HepG2 (cell line): ENCODE measurements around the gene ZNF425. TPM values are rescaled to one million over a fixed set of nuclear protein-coding genes. Genes with fewer than 3 reads are reported as not detected.
A peak's percentile ranks its signal among the peaks of the same experiment; 100 is the strongest.

Experiments used
- EEA1 ChIP-seq: sonication (generic); formaldehyde crosslinking; IDR thresholded peaks from 2 replicates; pipeline ENCODE4 v1.5.1; 2020; ENCODE audit warnings: mild to moderate bottlenecking, missing genetic modification reagents, borderline replicate concordance
- KDM2A ChIP-seq: sonication (generic); formaldehyde crosslinking; IDR thresholded peaks from 2 replicates; pipeline ENCODE4 v1.4.0; 2020; ENCODE audit warnings: low read depth, missing genetic modification reagents, borderline replicate concordance
- MED1 ChIP-seq: sonication (generic); formaldehyde crosslinking; IDR thresholded peaks from 2 replicates; pipeline ENCODE4 v1.4.0; 2020; ENCODE audit warnings: missing genetic modification reagents
- NFKB2 ChIP-seq: sonication (generic); formaldehyde crosslinking; IDR thresholded peaks from 2 replicates; pipeline ENCODE4 v1.4.0; 2020; ENCODE audit warnings: missing genetic modification reagents, borderline replicate concordance
- NONO ChIP-seq, 2 experiments: fragments of 450-650 bp in 1 of 2; sonication (generic) in 1 of 2; formaldehyde crosslinking in 1 of 2; IDR thresholded peaks in 1 of 2; conservative IDR thresholded peaks in 1 of 2; 2 replicates each; pipeline versions ENCODE4 v1.6.1 to v1.8.0; 2017 to 2022; ENCODE audit warnings: mild to moderate bottlenecking in 1 of 2, missing genetic modification reagents in 1 of 2, moderate library complexity in 1 of 2
- PAF1 ChIP-seq: IDR thresholded peaks from 2 replicates; pipeline ENCODE4 v1.6.1; 2016; ENCODE audit warnings: missing genetic modification reagents, missing compliant biosample characterization
- PHF21A ChIP-seq: sonication (generic); formaldehyde crosslinking; IDR thresholded peaks from 2 replicates; pipeline ENCODE4 v1.5.0; 2020; ENCODE audit warnings: mild to moderate bottlenecking, missing genetic modification reagents
- RFXANK ChIP-seq: IDR thresholded peaks from 2 replicates; pipeline ENCODE4 v1.6.1; 2016
- SIX4 ChIP-seq: sonication (generic); formaldehyde crosslinking; IDR thresholded peaks from 2 replicates; pipeline ENCODE4 v1.4.0; 2020; ENCODE audit warnings: missing genetic modification reagents
- SMAD1 ChIP-seq: sonication (generic); formaldehyde crosslinking; IDR thresholded peaks from 2 replicates; pipeline ENCODE4 v1.4.0; 2020; ENCODE audit warnings: missing genetic modification reagents, low read depth, mild to moderate bottlenecking, borderline replicate concordance
- SMYD3 ChIP-seq: sonication (generic); formaldehyde crosslinking; IDR thresholded peaks from 2 replicates; pipeline ENCODE4 v1.8.1; 2023; ENCODE audit warnings: mild to moderate bottlenecking, missing genetic modification reagents
- ZNF430 ChIP-seq: sonication (generic); formaldehyde crosslinking; IDR thresholded peaks from 2 replicates; pipeline ENCODE4 v1.9.0; 2021; ENCODE audit warnings: mild to moderate bottlenecking, missing genetic modification reagents
- ZNF484 ChIP-seq: sonication (generic); formaldehyde crosslinking; IDR thresholded peaks from 2 replicates; pipeline ENCODE4 v1.5.1; 2020; ENCODE audit warnings: mild to moderate bottlenecking, low read depth, missing genetic modification reagents, borderline replicate concordance
- ZSCAN20 ChIP-seq: sonication (generic); formaldehyde crosslinking; IDR thresholded peaks from 2 replicates; pipeline ENCODE4 v1.4.0; 2020; ENCODE audit warnings: missing genetic modification reagents, mild to moderate bottlenecking, borderline replicate concordance
- polyA plus RNA-seq, 8 experiments: library from polyadenylated mRNA; depleted of rRNA in 3 of 8; stranded (reverse) in 7 of 8; unstranded in 1 of 8; fragments of >200 nt; fragmentation: Illumina TruSeq in 4 of 8; extraction: Trizol in 4 of 8; gene quantifications; 2 replicates each; pipeline versions ENCODE4 v1.2.1 to v1.2.3, GENCODE V29; 2011 to 2016; ENCODE audit warnings: low read depth in 4 of 8, missing spikeins in 1 of 8, mixed read lengths in 1 of 8; ENCODE audit not compliant: insufficient read depth in 1 of 8
- total RNA-seq, 5 experiments: library from RNA; depleted of rRNA; stranded (reverse); fragments of >200 nt; fragmentation: Illumina TruSeq; extraction: Trizol; gene quantifications; 2 replicates each; pipeline ENCODE4 v1.2.3, GENCODE V29; 2016; ENCODE audit warnings: low read depth in 1 of 5
- TF ChIP-seq, protein P1 (sequence below): IDR thresholded peaks from 2 replicates; pipeline ENCODE4 v1.4.0; 2020; ENCODE audit warnings: mild to moderate bottlenecking, missing genetic modification reagents
- TF ChIP-seq, protein P2 (sequence below): sonication (generic); formaldehyde crosslinking; IDR thresholded peaks from 2 replicates; pipeline ENCODE4 v1.8.0; 2022; ENCODE audit warnings: missing genetic modification reagents, mild to moderate bottlenecking, moderate library complexity, borderline replicate concordance
- TF ChIP-seq, protein P3 (sequence below): sonication (generic); formaldehyde crosslinking; IDR thresholded peaks from 2 replicates; pipeline ENCODE4 v1.5.1; 2020; ENCODE audit warnings: missing genetic modification reagents, mild to moderate bottlenecking, borderline replicate concordance
- TF ChIP-seq, protein P4 (sequence below): sonication (generic); formaldehyde crosslinking; IDR thresholded peaks from 2 replicates; pipeline ENCODE4 v1.8.0; 2022; ENCODE audit warnings: mild to moderate bottlenecking, missing genetic modification reagents, moderate library complexity
- TF ChIP-seq, protein P5 (sequence below): sonication (generic); formaldehyde crosslinking; IDR thresholded peaks from 2 replicates; pipeline ENCODE4 v1.9.0; 2022; ENCODE audit warnings: missing genetic modification reagents, mild to moderate bottlenecking, borderline replicate concordance

The ZNF425 gene
- total and polyA plus RNA-seq, 2 of the 13 experiments (the other 11 are each of a cell fraction or from before 2014, with no cell fraction given) = 0.51 to 1.1 TPM

DNA sequence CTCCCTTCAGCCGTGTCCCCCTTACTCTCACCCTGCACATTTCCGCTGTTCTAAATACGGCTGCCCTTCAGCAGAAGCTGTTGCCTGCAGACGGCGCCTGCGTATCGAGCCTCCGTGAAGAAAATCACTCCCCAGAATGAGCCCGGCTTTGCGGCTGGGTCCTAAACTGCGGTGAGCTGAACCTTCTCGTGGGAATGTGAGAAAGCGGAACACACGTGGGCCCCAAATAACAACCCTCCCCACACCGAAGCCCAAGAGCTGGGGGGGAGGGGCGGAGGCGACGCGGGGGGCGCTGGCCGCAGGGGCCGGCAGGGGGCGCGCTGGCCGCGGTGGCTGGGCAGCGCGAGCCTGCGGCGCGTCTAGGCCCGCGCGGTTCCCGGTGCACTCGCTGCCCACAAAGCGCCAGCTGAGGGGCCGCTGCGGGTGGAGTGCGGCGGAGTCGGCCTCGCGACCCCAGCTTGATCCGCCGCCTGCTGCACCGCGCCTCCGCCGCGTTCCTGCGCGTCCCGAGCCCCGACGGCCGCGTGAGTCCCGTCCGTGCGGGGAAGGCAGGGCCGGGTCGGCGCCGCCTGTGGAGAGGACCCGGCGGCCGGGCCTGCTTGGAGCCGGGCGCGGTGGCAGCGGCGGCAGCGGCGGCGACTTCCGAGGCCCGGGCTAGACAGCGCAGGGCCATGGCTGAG lies 21.1 kb upstream of the ZNF425 start, which contains the start of gene ZNF398 (continued):
- TF ChIP-seq, protein P1, sequence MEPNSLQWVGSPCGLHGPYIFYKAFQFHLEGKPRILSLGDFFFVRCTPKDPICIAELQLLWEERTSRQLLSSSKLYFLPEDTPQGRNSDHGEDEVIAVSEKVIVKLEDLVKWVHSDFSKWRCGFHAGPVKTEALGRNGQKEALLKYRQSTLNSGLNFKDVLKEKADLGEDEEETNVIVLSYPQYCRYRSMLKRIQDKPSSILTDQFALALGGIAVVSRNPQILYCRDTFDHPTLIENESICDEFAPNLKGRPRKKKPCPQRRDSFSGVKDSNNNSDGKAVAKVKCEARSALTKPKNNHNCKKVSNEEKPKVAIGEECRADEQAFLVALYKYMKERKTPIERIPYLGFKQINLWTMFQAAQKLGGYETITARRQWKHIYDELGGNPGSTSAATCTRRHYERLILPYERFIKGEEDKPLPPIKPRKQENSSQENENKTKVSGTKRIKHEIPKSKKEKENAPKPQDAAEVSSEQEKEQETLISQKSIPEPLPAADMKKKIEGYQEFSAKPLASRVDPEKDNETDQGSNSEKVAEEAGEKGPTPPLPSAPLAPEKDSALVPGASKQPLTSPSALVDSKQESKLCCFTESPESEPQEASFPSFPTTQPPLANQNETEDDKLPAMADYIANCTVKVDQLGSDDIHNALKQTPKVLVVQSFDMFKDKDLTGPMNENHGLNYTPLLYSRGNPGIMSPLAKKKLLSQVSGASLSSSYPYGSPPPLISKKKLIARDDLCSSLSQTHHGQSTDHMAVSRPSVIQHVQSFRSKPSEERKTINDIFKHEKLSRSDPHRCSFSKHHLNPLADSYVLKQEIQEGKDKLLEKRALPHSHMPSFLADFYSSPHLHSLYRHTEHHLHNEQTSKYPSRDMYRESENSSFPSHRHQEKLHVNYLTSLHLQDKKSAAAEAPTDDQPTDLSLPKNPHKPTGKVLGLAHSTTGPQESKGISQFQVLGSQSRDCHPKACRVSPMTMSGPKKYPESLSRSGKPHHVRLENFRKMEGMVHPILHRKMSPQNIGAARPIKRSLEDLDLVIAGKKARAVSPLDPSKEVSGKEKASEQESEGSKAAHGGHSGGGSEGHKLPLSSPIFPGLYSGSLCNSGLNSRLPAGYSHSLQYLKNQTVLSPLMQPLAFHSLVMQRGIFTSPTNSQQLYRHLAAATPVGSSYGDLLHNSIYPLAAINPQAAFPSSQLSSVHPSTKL (CRISPR knock-in tag) = 0 out of 2 replicates have a peak, but pooled peaks have one; percentile 7
- TF ChIP-seq ZNF430 (CRISPR knock-in tag) (no peak), ZNF484 (CRISPR knock-in tag) (no peak), ZSCAN20 (CRISPR knock-in tag) (peak; percentile 50; the same call in 1 of the 2 replicates), RFXANK (no peak), NFKB2 (CRISPR knock-in tag) (peak; percentile 47; the same call in 1 of the 2 replicates), SIX4 (0 out of 2 replicates have a peak, but pooled peaks have one; percentile 9), MED1 (CRISPR knock-in tag) (peak; percentile 46), PAF1 (CRISPR knock-in tag) (no peak), PHF21A (CRISPR knock-in tag) (no peak; the same call in 1 of the 2 replicates), EEA1 (CRISPR knock-in tag) (peak; percentile 11; the same call in 1 of the 2 replicates), SMYD3 (CRISPR knock-in tag) (no peak), KDM2A (CRISPR knock-in tag) (peak; percentile 63), NONO (IDR thresholded peaks at IDR 0.05) (no peak), NONO (CRISPR knock-in tag; conservative IDR thresholded peaks at IDR 0.05) (peak; percentile 60), SMAD1 (CRISPR knock-in tag) (peak; percentile 13; the same call in 1 of the 2 replicates)
- TF ChIP-seq, protein P2, sequence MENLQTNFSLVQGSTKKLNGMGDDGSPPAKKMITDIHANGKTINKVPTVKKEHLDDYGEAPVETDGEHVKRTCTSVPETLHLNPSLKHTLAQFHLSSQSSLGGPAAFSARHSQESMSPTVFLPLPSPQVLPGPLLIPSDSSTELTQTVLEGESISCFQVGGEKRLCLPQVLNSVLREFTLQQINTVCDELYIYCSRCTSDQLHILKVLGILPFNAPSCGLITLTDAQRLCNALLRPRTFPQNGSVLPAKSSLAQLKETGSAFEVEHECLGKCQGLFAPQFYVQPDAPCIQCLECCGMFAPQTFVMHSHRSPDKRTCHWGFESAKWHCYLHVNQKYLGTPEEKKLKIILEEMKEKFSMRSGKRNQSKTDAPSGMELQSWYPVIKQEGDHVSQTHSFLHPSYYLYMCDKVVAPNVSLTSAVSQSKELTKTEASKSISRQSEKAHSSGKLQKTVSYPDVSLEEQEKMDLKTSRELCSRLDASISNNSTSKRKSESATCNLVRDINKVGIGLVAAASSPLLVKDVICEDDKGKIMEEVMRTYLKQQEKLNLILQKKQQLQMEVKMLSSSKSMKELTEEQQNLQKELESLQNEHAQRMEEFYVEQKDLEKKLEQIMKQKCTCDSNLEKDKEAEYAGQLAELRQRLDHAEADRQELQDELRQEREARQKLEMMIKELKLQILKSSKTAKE (CRISPR knock-in tag) = 0 out of 2 replicates have a peak, but pooled peaks have one; percentile 26
- TF ChIP-seq, protein P3, sequence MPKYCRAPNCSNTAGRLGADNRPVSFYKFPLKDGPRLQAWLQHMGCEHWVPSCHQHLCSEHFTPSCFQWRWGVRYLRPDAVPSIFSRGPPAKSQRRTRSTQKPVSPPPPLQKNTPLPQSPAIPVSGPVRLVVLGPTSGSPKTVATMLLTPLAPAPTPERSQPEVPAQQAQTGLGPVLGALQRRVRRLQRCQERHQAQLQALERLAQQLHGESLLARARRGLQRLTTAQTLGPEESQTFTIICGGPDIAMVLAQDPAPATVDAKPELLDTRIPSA (CRISPR knock-in tag) = no peak
- TF ChIP-seq, protein P4, sequence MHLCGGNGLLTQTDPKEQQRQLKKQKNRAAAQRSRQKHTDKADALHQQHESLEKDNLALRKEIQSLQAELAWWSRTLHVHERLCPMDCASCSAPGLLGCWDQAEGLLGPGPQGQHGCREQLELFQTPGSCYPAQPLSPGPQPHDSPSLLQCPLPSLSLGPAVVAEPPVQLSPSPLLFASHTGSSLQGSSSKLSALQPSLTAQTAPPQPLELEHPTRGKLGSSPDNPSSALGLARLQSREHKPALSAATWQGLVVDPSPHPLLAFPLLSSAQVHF = 0 out of 2 replicates have a peak, but pooled peaks have one; percentile 46
- TF ChIP-seq, protein P5, sequence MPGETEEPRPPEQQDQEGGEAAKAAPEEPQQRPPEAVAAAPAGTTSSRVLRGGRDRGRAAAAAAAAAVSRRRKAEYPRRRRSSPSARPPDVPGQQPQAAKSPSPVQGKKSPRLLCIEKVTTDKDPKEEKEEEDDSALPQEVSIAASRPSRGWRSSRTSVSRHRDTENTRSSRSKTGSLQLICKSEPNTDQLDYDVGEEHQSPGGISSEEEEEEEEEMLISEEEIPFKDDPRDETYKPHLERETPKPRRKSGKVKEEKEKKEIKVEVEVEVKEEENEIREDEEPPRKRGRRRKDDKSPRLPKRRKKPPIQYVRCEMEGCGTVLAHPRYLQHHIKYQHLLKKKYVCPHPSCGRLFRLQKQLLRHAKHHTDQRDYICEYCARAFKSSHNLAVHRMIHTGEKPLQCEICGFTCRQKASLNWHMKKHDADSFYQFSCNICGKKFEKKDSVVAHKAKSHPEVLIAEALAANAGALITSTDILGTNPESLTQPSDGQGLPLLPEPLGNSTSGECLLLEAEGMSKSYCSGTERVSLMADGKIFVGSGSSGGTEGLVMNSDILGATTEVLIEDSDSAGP = no peak
